SK-N-DZ (cell line): ENCODE results near the gene DPP9.
A peak's percentile ranks its signal among the peaks of the same experiment; 100 is the strongest.
"Not testable (repeated sequence)": the region's sequence is repeated elsewhere in the genome, so short reads cannot be mapped to it uniquely, and the experiment has no call there.

Source experiments
- DNase-seq: peaks from one replicate; pipeline ENCODE4 v3.0.0-alpha.2; 2015; ENCODE audit warnings: low spot score

Gene DPP9

GRCh38 chr19:4740092-4740491 is 16.4 kb upstream of the DPP9 start:
- DNase-seq: no peak

GRCh38 chr19:4738734-4739133 is 15.1 kb upstream of the DPP9 start:
- DNase-seq: no peak

GRCh38 chr19:4737955-4738600 is 14.4 kb upstream of the DPP9 start:
- DNase-seq: no peak

DNA sequence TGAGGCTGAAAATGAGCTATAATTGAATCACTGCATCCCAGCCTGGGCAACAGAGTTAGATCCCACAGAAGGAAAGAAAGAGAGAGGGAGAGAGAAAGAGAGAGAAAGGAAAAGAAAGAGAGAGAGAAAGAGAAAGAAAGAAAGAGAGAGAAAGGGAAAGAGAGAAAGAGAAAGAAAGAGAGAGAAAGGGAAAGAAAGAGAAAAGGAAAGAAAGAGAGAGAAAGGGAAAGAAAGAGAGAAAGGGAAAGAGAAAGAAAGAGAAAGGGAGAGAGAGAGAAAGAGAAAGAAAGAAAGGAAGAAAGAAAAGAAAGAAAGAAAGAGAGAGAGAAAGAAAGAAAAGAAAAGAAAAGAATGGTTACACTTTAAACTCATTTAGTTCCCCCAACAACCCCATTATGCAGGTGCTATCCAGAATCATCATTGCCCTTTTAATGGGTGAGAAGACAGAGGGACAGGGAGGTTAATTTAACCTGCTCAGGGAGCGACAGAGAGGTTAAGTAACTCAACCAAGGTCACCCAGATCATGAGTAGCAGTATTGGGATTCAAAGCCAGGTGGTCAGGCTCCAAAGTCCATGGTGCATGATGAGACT is 10.2 kb upstream of the DPP9 start:
- no peak for DNase-seq

GRCh38 chr19:4732680-4733114 is 9.1 kb upstream of the DPP9 start:
- peak; percentile 59 for DNase-seq

DNA sequence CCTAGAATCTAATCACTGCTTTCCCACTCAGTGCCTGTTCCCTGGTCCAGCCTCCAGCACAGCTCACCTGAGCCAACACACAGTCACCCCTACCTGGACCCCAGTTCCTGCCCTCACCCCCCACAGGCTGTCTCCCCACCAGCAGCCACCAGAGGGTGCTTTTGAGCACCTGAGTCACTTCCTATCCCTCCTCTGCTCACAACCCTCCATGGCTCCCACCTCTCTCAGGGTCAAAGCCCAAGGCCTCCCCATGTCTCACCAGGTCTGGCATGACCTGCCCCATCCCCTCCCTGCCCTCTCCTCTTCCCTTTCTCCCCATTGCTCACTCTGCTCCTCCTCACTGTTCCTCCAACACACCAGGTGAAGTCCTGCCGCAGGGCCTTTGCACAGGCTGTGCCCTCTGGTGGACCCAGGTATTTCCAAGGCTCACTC is 7.1 kb upstream of the DPP9 start:
- peak; percentile 20 for DNase-seq

GRCh38 chr19:4728871-4729270 is 5.2 kb upstream of the DPP9 start:
- no peak for DNase-seq

GRCh38 chr19:4722671-4723594 is 709 bp downstream of the DPP9 start:
- peak; percentile 12 for DNase-seq

GRCh38 chr19:4721196-4721595 is 2.4 kb downstream of the DPP9 start:
- DNase-seq: no peak

- DNase-seq: no peak
Measured at GRCh38 chr19:4720037-4720700, 3.5 kb downstream of the DPP9 start.

- DNase-seq: no peak
Measured at GRCh38 chr19:4719499-4719866, 4.2 kb downstream of the DPP9 start.

DNA sequence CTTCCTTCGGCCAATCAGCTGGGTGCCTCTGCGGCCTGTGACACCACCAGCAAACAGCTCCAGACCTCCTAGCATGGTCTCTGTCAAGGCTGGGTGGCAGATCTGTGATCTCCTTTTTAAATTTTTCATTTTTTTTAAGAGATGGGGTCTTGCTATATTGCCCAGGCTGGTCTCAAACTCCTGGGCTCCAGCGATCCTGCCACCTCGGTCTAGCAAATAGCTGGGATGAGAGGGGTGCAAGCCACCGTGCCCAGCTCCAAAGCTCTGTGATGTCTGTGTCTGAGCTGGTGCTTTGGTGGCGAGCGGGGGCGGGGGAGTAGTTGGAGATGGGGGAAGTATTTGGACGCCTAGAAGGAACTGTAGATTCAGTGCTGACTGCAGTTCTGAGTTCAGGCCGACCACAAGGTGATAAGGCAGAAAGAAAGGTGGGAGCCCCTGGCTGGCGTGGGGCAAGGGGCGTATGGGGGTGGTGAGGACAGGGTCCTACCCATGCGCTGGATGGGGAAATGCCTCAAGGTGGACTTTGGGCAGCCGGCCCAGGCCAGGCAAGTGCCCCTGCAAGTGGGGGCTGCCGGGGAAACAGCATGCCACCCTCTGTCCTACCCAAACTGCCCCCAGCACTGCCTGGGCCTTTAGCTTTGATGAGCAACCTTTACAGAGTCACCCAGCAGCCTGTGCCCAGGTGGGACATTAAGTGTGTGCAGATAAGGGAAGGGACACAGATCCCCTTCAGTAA is 5.5 kb downstream of the DPP9 start:
- no peak for DNase-seq

GRCh38 chr19:4717191-4717965 is 6.3 kb downstream of the DPP9 start:
- DNase-seq: no peak

DNA sequence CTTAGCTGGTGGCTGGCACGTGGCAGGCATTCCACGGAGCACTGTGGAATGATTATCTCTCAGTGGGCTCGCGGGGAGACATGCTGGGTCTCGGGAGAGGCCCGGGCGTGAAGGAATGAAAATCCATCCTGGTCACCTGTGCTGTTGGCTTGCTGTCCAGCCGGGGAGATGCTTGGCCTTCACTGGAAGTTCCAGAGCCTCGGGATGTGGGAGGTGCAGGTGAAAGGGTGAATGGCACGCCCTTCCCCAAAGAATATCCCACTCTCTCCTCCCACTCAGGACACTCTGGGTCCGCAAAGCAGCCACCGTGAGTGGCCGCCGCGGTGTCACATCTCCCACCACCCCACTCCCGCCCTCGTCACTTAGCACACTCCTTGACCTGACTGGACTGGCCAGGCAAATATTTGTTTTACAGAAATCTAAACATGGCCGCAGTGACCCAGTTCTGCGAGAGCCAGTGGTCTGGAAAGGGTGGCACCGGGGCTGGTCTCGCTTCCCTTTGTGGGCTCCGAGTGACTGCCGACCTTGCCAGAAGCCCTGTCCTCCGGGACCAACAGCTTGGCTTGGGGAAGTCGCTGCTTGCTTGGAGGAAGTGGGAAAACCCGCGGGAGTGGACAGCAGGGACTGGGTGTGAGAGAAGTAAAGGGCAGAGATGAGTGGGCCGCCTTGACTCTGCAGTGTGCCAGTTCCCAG is 8.0 kb downstream of the DPP9 start:
- no peak for DNase-seq

DNA sequence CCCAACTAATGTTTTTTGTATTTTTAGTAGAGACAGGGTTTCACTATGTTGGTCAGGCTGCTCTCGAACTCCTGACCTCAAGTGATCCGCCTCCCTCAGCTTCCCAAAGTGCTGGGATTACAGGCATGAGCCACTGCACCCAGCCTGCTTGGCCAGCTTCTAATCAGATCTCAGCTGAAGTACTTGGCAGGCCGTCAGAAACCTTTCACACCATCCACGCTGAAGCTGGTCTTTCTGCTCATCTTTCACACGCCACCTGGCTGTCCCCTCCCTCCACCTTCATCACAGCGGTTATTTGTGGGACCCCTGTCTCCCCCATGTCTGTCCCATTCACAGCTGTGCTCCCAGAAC is 8.5 kb downstream of the DPP9 start:
- not testable (repeated sequence) for DNase-seq

DNA sequence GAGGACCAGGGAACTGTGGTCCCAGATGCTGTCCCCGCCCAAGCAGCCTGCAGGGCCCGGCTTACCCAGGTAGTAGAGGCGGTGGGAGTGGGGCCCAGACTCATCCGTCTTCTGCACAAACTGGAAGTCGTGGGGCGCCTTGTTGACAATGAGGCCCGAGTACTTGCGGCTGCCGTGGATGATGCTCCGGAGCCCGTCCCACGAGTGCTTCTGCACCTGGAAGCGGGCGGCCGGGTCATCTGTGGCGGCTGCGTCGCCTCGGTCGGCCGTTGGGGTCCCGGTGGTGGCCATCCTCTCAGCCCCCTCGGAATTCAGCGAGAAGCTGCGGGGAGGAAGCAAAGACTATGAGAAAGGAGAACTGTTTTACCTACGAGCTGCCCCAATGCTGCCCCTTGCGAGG is 9.6 kb downstream of the DPP9 start:
- DNase-seq: no peak

DNA sequence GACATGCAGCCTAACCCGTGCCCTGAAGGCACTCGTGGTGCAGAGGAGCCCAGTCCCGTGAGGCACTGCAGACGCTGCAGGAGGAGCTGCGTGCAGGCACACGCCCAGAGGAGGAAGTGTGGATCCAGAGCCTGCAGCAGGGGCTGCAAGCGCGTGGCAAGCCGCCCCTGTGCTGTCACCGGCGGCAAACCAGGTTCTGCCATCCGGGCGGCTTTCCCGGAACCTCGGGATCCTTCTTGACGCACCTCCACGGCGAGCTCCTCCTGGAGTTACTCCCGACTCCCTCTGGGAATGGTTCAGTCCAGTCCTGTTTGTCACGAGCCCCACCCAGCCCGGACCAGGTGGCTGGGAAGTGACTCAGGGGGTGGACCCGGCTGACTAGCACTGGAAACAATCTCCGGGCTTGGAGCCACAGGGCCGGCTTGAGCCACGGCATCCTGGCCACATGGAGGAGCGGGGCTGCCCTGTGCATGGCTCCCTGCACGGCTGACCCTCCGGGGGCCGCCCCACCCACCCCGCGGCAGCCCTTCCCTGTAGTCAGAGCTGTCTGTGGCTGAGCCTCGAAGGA is 10.2 kb downstream of the DPP9 start:
- DNase-seq: no peak

GRCh38 chr19:4712771-4713170 is 10.9 kb downstream of the DPP9 start:
- no peak for DNase-seq

DNA sequence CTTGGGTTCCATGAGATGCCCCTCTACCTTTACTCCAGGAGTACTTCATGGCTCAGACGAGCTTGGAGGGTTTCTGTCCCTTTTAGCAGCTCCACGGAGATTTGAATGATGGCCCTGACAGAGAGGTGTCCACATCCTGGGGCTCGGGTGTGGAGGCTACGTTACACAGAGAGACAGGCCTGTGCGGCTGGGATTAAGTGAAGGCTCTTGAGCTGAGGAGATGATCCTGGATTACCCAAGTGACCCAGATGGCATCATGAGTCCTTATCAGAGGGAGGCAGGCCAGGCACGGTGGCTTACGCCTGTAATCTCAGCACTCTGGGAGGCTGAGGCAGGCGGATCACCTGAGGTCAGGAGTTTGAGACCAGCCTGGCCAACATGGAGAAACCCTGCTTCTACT is 12.4 kb downstream of the DPP9 start:
- no peak for DNase-seq

DNA sequence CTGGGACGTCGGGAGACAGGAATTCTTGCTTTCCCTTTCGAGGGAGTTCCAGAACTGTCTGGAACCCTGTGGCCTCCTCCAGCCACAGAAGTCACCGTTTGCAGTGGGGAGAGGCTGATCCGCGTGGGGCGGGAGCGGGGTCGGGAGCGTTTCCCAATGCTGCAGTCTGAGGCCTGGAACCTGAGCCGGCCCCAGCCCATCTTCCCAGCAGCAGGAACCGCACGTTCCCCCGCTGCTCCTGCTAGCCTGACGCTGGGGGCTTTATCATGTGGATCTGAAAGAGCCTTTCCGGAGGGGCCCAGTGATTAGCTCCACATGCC is 13.4 kb downstream of the DPP9 start:
- DNase-seq: no peak
